ENCODE data around the gene IL11.

GRCh38 chr19:55336101-55336500, 34.2 kb downstream of the IL11 start:
- no peak for TF ChIP-seq JUN (IDR thresholded peaks at IDR 0.05; ENCODE audit: borderline replicate concordance, insufficient read depth, insufficient read length, low read depth)
- TF ChIP-seq POLR2AphosphoS5 (IDR thresholded peaks at IDR 0.05; ENCODE audit: insufficient read depth, low read depth, low read length) = no peak
- no peak for TF ChIP-seq EZH2 (IDR thresholded peaks at IDR 0.05; ENCODE audit: borderline replicate concordance, low read depth, low read length, severe bottlenecking)
- TF ChIP-seq, protein P1, sequence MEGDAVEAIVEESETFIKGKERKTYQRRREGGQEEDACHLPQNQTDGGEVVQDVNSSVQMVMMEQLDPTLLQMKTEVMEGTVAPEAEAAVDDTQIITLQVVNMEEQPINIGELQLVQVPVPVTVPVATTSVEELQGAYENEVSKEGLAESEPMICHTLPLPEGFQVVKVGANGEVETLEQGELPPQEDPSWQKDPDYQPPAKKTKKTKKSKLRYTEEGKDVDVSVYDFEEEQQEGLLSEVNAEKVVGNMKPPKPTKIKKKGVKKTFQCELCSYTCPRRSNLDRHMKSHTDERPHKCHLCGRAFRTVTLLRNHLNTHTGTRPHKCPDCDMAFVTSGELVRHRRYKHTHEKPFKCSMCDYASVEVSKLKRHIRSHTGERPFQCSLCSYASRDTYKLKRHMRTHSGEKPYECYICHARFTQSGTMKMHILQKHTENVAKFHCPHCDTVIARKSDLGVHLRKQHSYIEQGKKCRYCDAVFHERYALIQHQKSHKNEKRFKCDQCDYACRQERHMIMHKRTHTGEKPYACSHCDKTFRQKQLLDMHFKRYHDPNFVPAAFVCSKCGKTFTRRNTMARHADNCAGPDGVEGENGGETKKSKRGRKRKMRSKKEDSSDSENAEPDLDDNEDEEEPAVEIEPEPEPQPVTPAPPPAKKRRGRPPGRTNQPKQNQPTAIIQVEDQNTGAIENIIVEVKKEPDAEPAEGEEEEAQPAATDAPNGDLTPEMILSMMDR (IDR thresholded peaks at IDR 0.05; ENCODE audit: extremely low read depth in 1 of 2, insufficient read depth in 1 of 2, low read depth in 1 of 2, low read length in 2 of 2) = no peak
- TF ChIP-seq POLR2A (IDR thresholded peaks at IDR 0.05; ENCODE audit: low read depth, low read length) = no peak
- TF ChIP-seq MYC (IDR thresholded peaks at IDR 0.05; ENCODE audit: low read depth, low read length) = no peak
- no peak for TF ChIP-seq FOS (IDR thresholded peaks at IDR 0.05; ENCODE audit: borderline replicate concordance, insufficient read depth, low read length)
